GM12878 (cell line): ENCODE data around the gene YIF1B. TPM values are rescaled to one million over a fixed set of nuclear protein-coding genes. Genes with fewer than 3 reads are reported as not detected.

Experiments used
- ATAC-seq: fragments of 200-7000 bp; cut with Tn5 transposase; 3 replicates; pipeline ENCODE4 v1.9.1; 2020; ENCODE audit warnings: mild to moderate bottlenecking, moderate library complexity
- BruUV-seq: library from RNA; stranded (reverse); fragments of 400-500 nt; replicated peaks from 2 replicates; lab custom pipeline; 2021; lab: Mats Ljungman, UMichigan
- CTCF ChIA-PET: fragments of 300-600 bp; sonication (Branson Sonifier 250); formaldehyde crosslinking; extraction: SDS; loops from one replicate; lab custom pipeline; 2021; ENCODE audit warnings: inconsistent platforms; lab: Yijun Ruan, JAX
- POLR2A ChIA-PET: fragments of 350-600 bp; formaldehyde crosslinking; extraction: SDS; loops from one replicate; lab custom pipeline; 2021; ENCODE audit warnings: inconsistent platforms; lab: Charles Lee
- RAD21 ChIA-PET: fragments of 300-600 bp; sonication (Branson Sonifier 250); formaldehyde crosslinking; loops from one replicate; lab custom pipeline; 2023; ENCODE audit warnings: antibody characterized with exemption; ENCODE audit not compliant: unreplicated experiment; lab: Charles Lee
- SMC1A ChIA-PET: fragments of 300-600 bp; sonication (Branson Sonifier 250); formaldehyde crosslinking; loops from one replicate; lab custom pipeline; 2023; ENCODE audit not compliant: unreplicated experiment, uncharacterized antibody; lab: Charles Lee
- DNase-seq: peaks from one replicate; pipeline ENCODE4 v3.0.0-alpha.2; 2011; ENCODE audit warnings: low read depth, low spot score
- FAIRE-seq: peaks from 3 replicates; lab custom pipeline; 2011; peaks lifted over from hg19 to GRCh38; lab: Jason Lieb, UNC
- H2AFZ ChIP-seq: 2 replicates; pipeline ENCODE4 v1.6.0; 2011; ENCODE audit warnings: low read depth, low read length, control low read depth; ENCODE audit not compliant: control insufficient read depth
- H3K27ac ChIP-seq: 2 replicates; pipeline ENCODE4 v1.5.1; 2011; ENCODE audit warnings: control low read depth; ENCODE audit not compliant: control insufficient read depth, insufficient read depth
- H3K27me3 ChIP-seq, 2 experiments: replicated peaks in 1 of 2; 2 replicates each; pipeline versions ENCODE4 v1.6.0 to v1.6.1; 2011; ENCODE audit warnings: low read length in 1 of 2; ENCODE audit not compliant: control insufficient read depth in 2 of 2, insufficient read depth in 2 of 2
- H3K36me3 ChIP-seq, 2 experiments: 2 replicates each; pipeline ENCODE4 v1.5.1; 2011; ENCODE audit warnings: low read length in 1 of 2; ENCODE audit not compliant: control insufficient read depth in 2 of 2, insufficient read depth in 2 of 2
- H3K4me1 ChIP-seq: 2 replicates; pipeline ENCODE4 v1.6.1; 2011; ENCODE audit warnings: mild to moderate bottlenecking, low read length, moderate library complexity, mixed read lengths; ENCODE audit not compliant: control insufficient read depth, insufficient read depth
- H3K4me2 ChIP-seq: 2 replicates; pipeline ENCODE4 v1.6.0; 2011; ENCODE audit warnings: control low read depth; ENCODE audit not compliant: control insufficient read depth, insufficient read depth
- H3K4me3 ChIP-seq: fragments of 200-600 bp; sonication (generic); 2 replicates; pipeline ENCODE4 v1.5.1; 2016
- H3K79me2 ChIP-seq: 2 replicates; pipeline ENCODE4 v1.6.0; 2011; ENCODE audit warnings: low read length; ENCODE audit not compliant: control insufficient read depth, insufficient read depth
- H3K9ac ChIP-seq: 2 replicates; pipeline ENCODE4 v1.8.0; 2011; ENCODE audit warnings: low read length, control low read depth, mixed read lengths; ENCODE audit not compliant: control insufficient read depth, insufficient read depth
- H3K9me3 ChIP-seq: replicated peaks from 3 replicates; pipeline ENCODE4 v1.5.1; 2011; ENCODE audit warnings: mild to moderate bottlenecking, low read length; ENCODE audit not compliant: control insufficient read depth, insufficient read depth
- H4K20me1 ChIP-seq: 2 replicates; pipeline ENCODE4 v1.6.0; 2011; ENCODE audit not compliant: control insufficient read depth, insufficient read depth
- DPF2 ChIP-seq: fragments of 450-650 bp; IDR thresholded peaks from 2 replicates; pipeline ENCODE4 v1.6.1; 2017; ENCODE audit warnings: mild to moderate bottlenecking
- HDAC6 ChIP-seq: fragments of 200-600 bp; sonication (generic); IDR thresholded peaks from one replicate; pipeline ENCODE4 v1.8.0; 2017; ENCODE audit warnings: antibody characterized with exemption; ENCODE audit not compliant: unreplicated experiment
- KAT2A ChIP-seq: conservative IDR thresholded peaks from 2 replicates; pipeline ENCODE4 v1.6.1; 2011; ENCODE audit warnings: low read depth, low read length; ENCODE audit not compliant: control insufficient read depth
- POLR2AphosphoS2 ChIP-seq: IDR thresholded peaks from 2 replicates; pipeline ENCODE4 v1.6.1; 2011; ENCODE audit warnings: low read depth, mild to moderate bottlenecking, low read length, improper control_type of control experiment, moderate library complexity
- RAD21 ChIP-seq: IDR thresholded peaks from 2 replicates; pipeline ENCODE4 v1.6.1; 2011; ENCODE audit warnings: mild to moderate bottlenecking, low read depth, low read length, moderate library complexity; ENCODE audit not compliant: insufficient read depth
- WGBS: methylation state at CpG from one replicate; pipeline ENCODE4 v1.1.6; 2016; ENCODE audit warnings: low lambda C conversion rate; ENCODE audit not compliant: insufficient replicate concordance, insufficient coverage; ENCODE audit errors: missing lambda C conversion rate; 5-methylcytosine and 5-hydroxymethylcytosine counted together
- in situ Hi-C: fragments of 300-500 bp; cut with MboI; formaldehyde crosslinking; loops from 9 replicates; pipeline ENCODE4 v1.14.3; 2018; ENCODE audit warnings: mixed read lengths
- intact Hi-C: fragments of 100-400 bp; cut with micrococcal nuclease; formaldehyde crosslinking; loops from one replicate; pipeline ENCODE4 v1.14.2; 2022; ENCODE audit not compliant: unreplicated experiment
- polyA plus RNA-seq, 11 experiments: library from polyadenylated mRNA; depleted of rRNA in 4 of 11; unstranded in 6 of 11; stranded (reverse) in 5 of 11; fragments of >200 nt; fragmentation: Nextera tagmentation in 4 of 11; fragmentation: Illumina TruSeq in 1 of 11; extraction: Ambion mirVana in 4 of 11; extraction: Trizol in 1 of 11; gene quantifications; 1 replicate in 1 of 11; 2 replicates in 10 of 11; pipeline versions ENCODE4 v1.2.1 to v1.2.3, GENCODE V29; 2011 to 2016; ENCODE audit warnings: inconsistent platforms in 2 of 11, missing spikeins in 2 of 11, low read depth in 1 of 11
- total RNA-seq, 4 experiments: library from RNA; depleted of rRNA in 3 of 4; stranded (reverse); fragments of >200 nt in 3 of 4; fragmentation: Illumina TruSeq in 1 of 4; extraction: Trizol in 1 of 4; gene quantifications; 2 replicates each; pipeline versions ENCODE4 v1.2.1 to v1.2.3, GENCODE V29; 2013 to 2021
- TF ChIP-seq, protein P1 (sequence below): IDR thresholded peaks from 2 replicates; pipeline ENCODE4 v1.6.1; 2012; ENCODE audit warnings: low read depth, low read length, improper control_type of control experiment
- TF ChIP-seq, protein P2 (sequence below): fragments of 450-650 bp; IDR thresholded peaks from 2 replicates; pipeline ENCODE4 v1.6.1; 2016; ENCODE audit warnings: mild to moderate bottlenecking

Gene YIF1B
- total and polyA plus RNA-seq, 10 of the 15 experiments (the other 5 are each of a cell fraction or from before 2014, with no cell fraction given): 1.3 to 106 (median 53.5) TPM

DNA sequence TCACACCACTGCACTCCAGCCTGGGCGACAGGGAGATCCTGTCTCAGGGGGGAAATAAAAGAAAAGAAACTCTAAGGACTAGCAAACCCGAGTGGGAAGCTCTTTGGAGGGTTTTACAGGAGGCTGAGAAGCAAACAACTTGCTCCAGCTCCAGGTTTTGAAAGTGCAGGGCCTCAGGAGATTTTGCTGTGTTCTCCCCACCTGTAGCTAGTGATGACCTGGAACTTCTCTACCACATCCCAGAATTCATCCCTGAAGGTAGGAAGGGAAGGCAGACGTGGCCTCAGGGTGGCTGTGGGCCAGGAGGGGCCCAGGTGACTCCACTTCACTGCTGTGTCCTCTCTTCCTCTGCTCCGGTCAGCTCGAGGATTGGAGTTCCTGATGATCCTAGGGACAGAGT lies 42.3 kb upstream of the YIF1B start:
- DNase-seq (no peak), FAIRE-seq (no peak), ATAC-seq (no peak)
- ChIA-PET RAD21 (interaction anchor here (1.3 kb wide), 1 partner anchor 16 kb away, joined by 4 read pairs; the partner anchor contains the start of gene PSMD8), POLR2A (no interaction called here), SMC1A (no interaction called here), CTCF (interaction anchor here (0.6 to 0.9 kb wide), 2 partner anchors 11 to 1276 kb away, joined by 3 to 4 read pairs; no protein-coding TSS in a partner anchor)
- H3K27me3 ChIP-seq: no peaks in the 10 kb centered on the region; a peak in 2 of 4 replicates
- H3K4me2 ChIP-seq: no peak overlapping the region
- BruUV-seq: no TSS peak
- intact Hi-C loops: no loop called here
- TF ChIP-seq RAD21: no peak
- no peak for TF ChIP-seq KAT2A
- TF ChIP-seq POLR2AphosphoS2: no peak
- TF ChIP-seq, protein P1, sequence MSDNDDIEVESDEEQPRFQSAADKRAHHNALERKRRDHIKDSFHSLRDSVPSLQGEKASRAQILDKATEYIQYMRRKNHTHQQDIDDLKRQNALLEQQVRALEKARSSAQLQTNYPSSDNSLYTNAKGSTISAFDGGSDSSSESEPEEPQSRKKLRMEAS: no peak
- TF ChIP-seq, protein P2, sequence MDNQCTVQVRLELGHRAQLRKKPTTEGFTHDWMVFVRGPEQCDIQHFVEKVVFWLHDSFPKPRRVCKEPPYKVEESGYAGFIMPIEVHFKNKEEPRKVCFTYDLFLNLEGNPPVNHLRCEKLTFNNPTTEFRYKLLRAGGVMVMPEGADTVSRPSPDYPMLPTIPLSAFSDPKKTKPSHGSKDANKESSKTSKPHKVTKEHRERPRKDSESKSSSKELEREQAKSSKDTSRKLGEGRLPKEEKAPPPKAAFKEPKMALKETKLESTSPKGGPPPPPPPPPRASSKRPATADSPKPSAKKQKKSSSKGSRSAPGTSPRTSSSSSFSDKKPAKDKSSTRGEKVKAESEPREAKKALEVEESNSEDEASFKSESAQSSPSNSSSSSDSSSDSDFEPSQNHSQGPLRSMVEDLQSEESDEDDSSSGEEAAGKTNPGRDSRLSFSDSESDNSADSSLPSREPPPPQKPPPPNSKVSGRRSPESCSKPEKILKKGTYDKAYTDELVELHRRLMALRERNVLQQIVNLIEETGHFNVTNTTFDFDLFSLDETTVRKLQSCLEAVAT: no peak
- no peak for TF ChIP-seq DPF2
- no peak for TF ChIP-seq HDAC6
- H3K9ac ChIP-seq: no peak overlapping the region
- in situ Hi-C loops: no loop called here
- no peaks in the 10 kb centered on the region; the same call in 1 of the 2 replicates for H3K4me1 ChIP-seq
- H3K9me3 ChIP-seq: no peaks in the 10 kb centered on the region
- H3K79me2 ChIP-seq: no peaks in the 10 kb centered on the region
- H2AFZ ChIP-seq: no peak overlapping the region
- no peaks in the 10 kb centered on the region for H3K36me3 ChIP-seq
- WGBS: 35% methylated on average over 5 of the region's 5 CpGs
- no peak overlapping the region for H3K4me3 ChIP-seq
- no peaks in the 10 kb centered on the region for H4K20me1 ChIP-seq
- no peak overlapping the region for H3K27ac ChIP-seq
